Measurements from ENCODE around the gene UROC1.

The UROC1 gene

GRCh38 chr3:126494204-126494969 lies 23.2 kb downstream of the UROC1 start:
- no peak for DNase-seq

- DNase-seq, result no peak
Observed at GRCh38 chr3:126493739-126494138, 23.8 kb downstream of the UROC1 start.

GRCh38 chr3:126493051-126493450 lies 24.5 kb downstream of the UROC1 start:
- no peak for DNase-seq

- no peak for DNase-seq
Observed at GRCh38 chr3:126491221-126492013, 26.2 kb downstream of the UROC1 start.

- no peak for DNase-seq
Observed at GRCh38 chr3:126490619-126491018, 27.0 kb downstream of the UROC1 start.

- no peak for DNase-seq
Observed at GRCh38 chr3:126488886-126489569, 28.5 kb downstream of the UROC1 start.

GRCh38 chr3:126488185-126488584 lies 29.4 kb downstream of the UROC1 start:
- no peak for DNase-seq

- DNase-seq, result no peak
Observed at GRCh38 chr3:126487151-126487771, 30.3 kb downstream of the UROC1 start.

GRCh38 chr3:126486360-126486847 lies 31.2 kb downstream of the UROC1 start:
- no peak for DNase-seq

GRCh38 chr3:126485956-126486355 lies 31.6 kb downstream of the UROC1 start:
- DNase-seq, result no peak

- DNase-seq, result no peak
Observed at GRCh38 chr3:126485176-126485897, 32.2 kb downstream of the UROC1 start.

- DNase-seq, result no peak
Observed at GRCh38 chr3:126484662-126485061, 32.9 kb downstream of the UROC1 start.

- no peak for DNase-seq
Observed at GRCh38 chr3:126484148-126484547, 33.4 kb downstream of the UROC1 start.

GRCh38 chr3:126483321-126483761 lies 34.2 kb downstream of the UROC1 start:
- DNase-seq, result no peak

- no peak for DNase-seq
Observed at GRCh38 chr3:126482503-126483255, 34.9 kb downstream of the UROC1 start.

GRCh38 chr3:126481808-126482502 lies 35.6 kb downstream of the UROC1 start:
- DNase-seq, result no peak

GRCh38 chr3:126480861-126481260 lies 36.7 kb downstream of the UROC1 start:
- no peak for DNase-seq

- no peak for DNase-seq
Observed at GRCh38 chr3:126480206-126480605, 37.4 kb downstream of the UROC1 start.

- DNase-seq, result no peak
Observed at GRCh38 chr3:126479642-126480041, 37.9 kb downstream of the UROC1 start.

GRCh38 chr3:126478581-126479310 lies 38.8 kb downstream of the UROC1 start:
- no peak for DNase-seq

Measured in NCI-H187 treated with DMSO at 0.1 percent for 48 hours (cell line).